AG04449 (cell line): Measurements from ENCODE around the gene KCNQ1OT1.

Experiments used
- CTCF ChIA-PET: fragments of 350-600 bp; formaldehyde crosslinking; extraction: SDS; loops from one replicate; lab custom pipeline; 2021; ENCODE audit warnings: antibody characterized with exemption; lab: Yijun Ruan, JAX
- POLR2A ChIA-PET: fragments of 400-600, 350-600 bp; formaldehyde crosslinking; extraction: SDS; loops from one replicate; lab custom pipeline; 2020; ENCODE audit warnings: antibody characterized with exemption, inconsistent platforms; lab: Yijun Ruan, JAX
- DNase-seq: peaks from one replicate; pipeline ENCODE4 v3.0.0-alpha.2; 2010; ENCODE audit warnings: low read depth, low spot score
- H3K4me3 ChIP-seq: 2 replicates; pipeline ENCODE4 v1.5.1; 2011; ENCODE audit warnings: low read depth, mild to moderate bottlenecking, control low read depth, low read length
- TF ChIP-seq, protein P1 (sequence below): IDR thresholded peaks from one replicate; pipeline ENCODE4 v1.5.1; 2011; ENCODE audit warnings: mild to moderate bottlenecking, moderate library complexity, low read length, control low read depth, inconsistent platforms; ENCODE audit not compliant: insufficient read depth; ENCODE audit errors: missing control alignments

KCNQ1OT1 gene

DNA sequence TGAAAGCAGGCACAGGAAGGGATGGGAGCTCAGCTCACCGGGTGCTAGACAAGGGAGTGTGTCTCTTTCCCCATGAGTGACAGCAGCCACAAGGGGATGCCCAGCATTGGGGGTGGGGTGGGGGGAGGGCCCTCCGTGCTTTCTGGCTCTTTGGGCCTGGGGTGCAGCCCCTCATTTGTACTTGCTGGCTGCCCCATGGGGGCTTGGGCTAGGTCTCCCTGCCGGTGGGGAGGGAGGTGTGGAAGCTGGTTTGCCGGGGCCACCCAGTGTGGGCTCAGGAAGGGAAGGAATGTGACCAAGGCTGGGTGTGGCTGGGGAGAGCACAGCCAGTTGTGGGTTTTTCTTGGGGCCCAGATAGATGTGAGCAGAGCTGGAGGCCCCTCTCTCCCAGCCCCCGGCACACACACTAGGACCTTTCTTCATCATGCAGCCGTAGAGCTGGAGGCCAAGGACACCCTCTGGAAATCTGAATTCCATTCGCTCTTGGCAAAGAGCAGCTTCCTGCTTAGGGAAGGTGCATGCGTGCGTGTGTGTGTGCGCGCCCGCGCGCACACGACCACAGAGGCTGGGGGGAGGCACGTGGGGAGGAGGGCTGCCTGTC lies 25.8 kb downstream of the KCNQ1OT1 start:
- CTCF ChIA-PET, result interaction anchor here (4.2 kb wide), 1 partner anchor 215 kb away, joined by 19 read pairs; no protein-coding TSS in a partner anchor
- DNase-seq, result no peak
- no peak overlapping the region for H3K4me3 ChIP-seq
- TF ChIP-seq, protein P1, sequence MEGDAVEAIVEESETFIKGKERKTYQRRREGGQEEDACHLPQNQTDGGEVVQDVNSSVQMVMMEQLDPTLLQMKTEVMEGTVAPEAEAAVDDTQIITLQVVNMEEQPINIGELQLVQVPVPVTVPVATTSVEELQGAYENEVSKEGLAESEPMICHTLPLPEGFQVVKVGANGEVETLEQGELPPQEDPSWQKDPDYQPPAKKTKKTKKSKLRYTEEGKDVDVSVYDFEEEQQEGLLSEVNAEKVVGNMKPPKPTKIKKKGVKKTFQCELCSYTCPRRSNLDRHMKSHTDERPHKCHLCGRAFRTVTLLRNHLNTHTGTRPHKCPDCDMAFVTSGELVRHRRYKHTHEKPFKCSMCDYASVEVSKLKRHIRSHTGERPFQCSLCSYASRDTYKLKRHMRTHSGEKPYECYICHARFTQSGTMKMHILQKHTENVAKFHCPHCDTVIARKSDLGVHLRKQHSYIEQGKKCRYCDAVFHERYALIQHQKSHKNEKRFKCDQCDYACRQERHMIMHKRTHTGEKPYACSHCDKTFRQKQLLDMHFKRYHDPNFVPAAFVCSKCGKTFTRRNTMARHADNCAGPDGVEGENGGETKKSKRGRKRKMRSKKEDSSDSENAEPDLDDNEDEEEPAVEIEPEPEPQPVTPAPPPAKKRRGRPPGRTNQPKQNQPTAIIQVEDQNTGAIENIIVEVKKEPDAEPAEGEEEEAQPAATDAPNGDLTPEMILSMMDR, result no peak
- POLR2A ChIA-PET, result no interaction called here

DNA sequence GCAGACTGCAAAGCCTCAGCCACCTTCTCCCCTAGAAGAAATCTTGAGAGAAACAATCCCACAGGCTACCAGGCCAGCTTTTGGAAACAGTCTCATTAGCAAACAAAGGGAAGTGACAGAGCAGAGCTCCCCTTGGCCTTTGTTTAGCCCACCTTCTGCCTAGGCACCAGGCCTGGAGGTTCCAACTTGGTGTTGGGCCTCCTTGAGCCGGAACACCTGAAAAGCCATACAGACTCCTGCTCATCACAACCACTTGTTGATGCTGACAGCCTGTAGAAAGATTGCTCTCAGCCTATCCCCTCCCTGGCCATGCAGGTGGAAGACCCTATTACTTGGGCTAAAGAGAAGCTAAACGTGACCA lies 26.6 kb downstream of the KCNQ1OT1 start:
- H3K4me3 ChIP-seq, result no peak overlapping the region
- CTCF ChIA-PET, result interaction anchor here (4.2 kb wide), 1 partner anchor 215 kb away, joined by 19 read pairs; no protein-coding TSS in a partner anchor
- DNase-seq, result no peak
- POLR2A ChIA-PET, result no interaction called here
- TF ChIP-seq, protein P1, result no peak

DNA sequence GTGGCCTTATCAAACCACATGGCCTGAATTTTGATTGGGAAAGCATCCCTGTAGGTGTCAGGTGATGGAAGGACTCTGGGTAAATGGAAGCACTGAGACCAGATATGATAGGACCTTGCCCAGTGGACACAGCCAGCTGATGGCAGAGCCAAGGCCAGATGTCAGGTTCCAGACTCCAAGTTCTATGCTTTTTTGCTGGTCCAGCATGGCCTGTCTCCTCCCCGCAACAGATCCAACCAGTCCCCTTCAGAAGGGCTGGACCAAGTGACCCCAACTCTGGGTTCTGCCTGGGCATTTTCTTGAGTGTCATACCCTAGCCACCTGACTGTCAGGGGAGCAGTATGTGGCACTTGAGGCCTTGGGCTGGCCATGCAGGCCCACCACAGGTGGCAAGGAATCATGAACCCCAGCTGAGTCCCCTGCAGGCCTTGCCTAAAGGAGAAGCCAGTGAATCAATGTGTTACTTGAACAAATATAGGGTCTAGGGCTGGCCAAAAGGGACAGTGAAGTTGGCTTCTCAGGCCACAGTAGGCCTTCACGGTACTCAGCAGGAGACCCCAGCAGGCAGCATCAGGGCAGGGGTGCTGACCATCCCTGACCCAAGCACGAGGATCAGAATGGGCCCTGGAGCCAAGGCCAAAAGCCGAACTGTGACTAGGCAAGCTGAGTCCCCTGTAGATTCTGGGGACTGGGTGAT lies 27.1 kb downstream of the KCNQ1OT1 start:
- TF ChIP-seq, protein P1, result no peak
- POLR2A ChIA-PET, result no interaction called here
- no peak overlapping the region for H3K4me3 ChIP-seq
- no peak for DNase-seq
- CTCF ChIA-PET, result interaction anchor here (4.2 kb wide), 1 partner anchor 216 kb away, joined by 19 read pairs; no protein-coding TSS in a partner anchor

DNA sequence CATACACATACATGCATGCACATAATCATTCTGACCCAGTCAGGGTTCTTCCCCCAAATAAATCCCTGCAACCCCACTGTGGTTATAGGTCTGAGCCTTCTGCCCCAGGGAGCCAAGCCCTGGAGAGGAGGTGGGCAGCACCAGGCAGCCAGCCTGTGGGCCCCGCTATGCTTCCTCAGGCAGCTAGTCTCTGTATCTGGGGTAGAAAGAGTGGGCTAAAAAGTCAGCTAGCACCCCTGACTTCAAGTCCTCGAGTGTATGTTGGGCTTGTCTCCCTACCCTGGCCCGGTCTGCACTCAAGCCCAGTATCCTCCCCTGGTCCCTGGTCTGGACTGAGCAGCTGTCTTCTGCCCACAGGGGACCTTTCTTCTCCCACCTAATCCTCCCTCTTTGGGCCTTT lies 28.0 kb downstream of the KCNQ1OT1 start:
- H3K4me3 ChIP-seq, result no peak overlapping the region
- TF ChIP-seq, protein P1, result no peak
- CTCF ChIA-PET, result interaction anchor here (4.2 kb wide), 1 partner anchor 217 kb away, joined by 19 read pairs; no protein-coding TSS in a partner anchor
- DNase-seq, result no peak
- POLR2A ChIA-PET, result no interaction called here

DNA sequence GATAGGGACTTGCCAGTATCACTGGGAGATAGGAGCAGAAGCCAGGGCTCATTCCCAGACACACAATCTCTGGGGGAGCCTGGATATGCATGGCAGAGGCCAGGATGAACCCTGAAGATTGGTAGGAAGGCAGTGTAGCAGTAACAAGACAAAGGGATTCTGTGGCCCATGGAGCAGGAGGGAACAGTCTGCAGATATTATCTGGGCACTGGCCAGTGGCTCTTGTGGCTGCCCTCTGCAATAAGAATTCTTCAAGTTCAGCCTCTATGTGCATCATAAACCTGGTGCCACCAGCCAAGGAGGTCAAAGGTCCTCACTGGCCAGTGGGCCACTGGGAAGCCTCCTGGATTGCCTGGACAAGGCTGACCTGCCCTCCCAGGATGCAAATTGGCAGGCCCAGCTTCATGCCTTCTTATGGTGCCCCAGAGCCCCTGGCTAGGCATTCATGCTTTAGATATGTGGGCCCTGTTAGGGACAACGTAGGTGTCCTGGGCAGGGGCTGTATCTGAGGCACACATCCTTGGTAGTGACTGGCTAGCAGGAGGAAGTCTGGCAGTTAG lies 29.2 kb downstream of the KCNQ1OT1 start:
- TF ChIP-seq, protein P1, result no peak
- CTCF ChIA-PET, result no interaction called here
- no peak for DNase-seq
- H3K4me3 ChIP-seq, result no peak overlapping the region
- POLR2A ChIA-PET, result no interaction called here
